ENCODE data around the gene ZFP57.

The ZFP57 gene

DNA sequence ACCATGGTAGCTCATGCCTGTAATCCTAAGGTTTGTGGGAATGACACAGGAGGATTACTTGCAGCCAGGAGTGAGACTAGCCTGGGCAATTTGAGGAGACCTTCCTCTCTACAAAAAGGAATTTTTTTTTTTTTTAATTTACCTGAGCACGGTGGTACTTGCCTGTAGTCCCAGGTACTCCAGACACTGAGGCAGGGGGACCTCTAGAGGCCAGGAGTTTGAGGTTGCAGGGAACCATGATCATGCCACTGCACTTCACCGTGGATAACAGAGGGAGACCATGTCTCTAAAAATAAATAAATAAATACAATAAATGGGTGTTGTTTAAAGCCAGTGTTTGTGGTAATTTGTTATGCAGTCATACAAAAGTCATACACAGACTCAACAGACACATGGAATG is 39.9 kb upstream of the ZFP57 start:
- TF ChIP-seq ZFP3 (CRISPR knock-in tag; IDR thresholded peaks at IDR 0.05) = no peak
- no peak for TF ChIP-seq OSR1 (CRISPR knock-in tag; IDR thresholded peaks at IDR 0.05)
- no peak for TF ChIP-seq TCF4 (CRISPR knock-in tag; IDR thresholded peaks at IDR 0.05; ENCODE audit: borderline replicate concordance)
- TF ChIP-seq, protein P1, sequence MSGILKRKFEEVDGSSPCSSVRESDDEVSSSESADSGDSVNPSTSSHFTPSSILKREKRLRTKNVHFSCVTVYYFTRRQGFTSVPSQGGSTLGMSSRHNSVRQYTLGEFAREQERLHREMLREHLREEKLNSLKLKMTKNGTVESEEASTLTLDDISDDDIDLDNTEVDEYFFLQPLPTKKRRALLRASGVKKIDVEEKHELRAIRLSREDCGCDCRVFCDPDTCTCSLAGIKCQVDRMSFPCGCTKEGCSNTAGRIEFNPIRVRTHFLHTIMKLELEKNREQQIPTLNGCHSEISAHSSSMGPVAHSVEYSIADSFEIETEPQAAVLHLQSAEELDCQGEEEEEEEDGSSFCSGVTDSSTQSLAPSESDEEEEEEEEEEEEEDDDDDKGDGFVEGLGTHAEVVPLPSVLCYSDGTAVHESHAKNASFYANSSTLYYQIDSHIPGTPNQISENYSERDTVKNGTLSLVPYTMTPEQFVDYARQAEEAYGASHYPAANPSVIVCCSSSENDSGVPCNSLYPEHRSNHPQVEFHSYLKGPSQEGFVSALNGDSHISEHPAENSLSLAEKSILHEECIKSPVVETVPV (CRISPR knock-in tag; IDR thresholded peaks at IDR 0.05) = no peak
- TF ChIP-seq CSDC2 (CRISPR knock-in tag; IDR thresholded peaks at IDR 0.05) = no peak
- no peak for TF ChIP-seq GLIS3 (CRISPR knock-in tag; IDR thresholded peaks at IDR 0.05)
- TF ChIP-seq ZNF8 (CRISPR knock-in tag; IDR thresholded peaks at IDR 0.05) = no peak
- no peak for TF ChIP-seq ARNTL (CRISPR knock-in tag; IDR thresholded peaks at IDR 0.05; ENCODE audit: borderline replicate concordance, low read depth)
- no peak for TF ChIP-seq ZNF70 (CRISPR knock-in tag; IDR thresholded peaks at IDR 0.05)
- TF ChIP-seq TSHZ2 (CRISPR knock-in tag; IDR thresholded peaks at IDR 0.05) = no peak
- TF ChIP-seq TOX (CRISPR knock-in tag; IDR thresholded peaks at IDR 0.05; ENCODE audit: borderline replicate concordance) = no peak
- TF ChIP-seq, protein P2, sequence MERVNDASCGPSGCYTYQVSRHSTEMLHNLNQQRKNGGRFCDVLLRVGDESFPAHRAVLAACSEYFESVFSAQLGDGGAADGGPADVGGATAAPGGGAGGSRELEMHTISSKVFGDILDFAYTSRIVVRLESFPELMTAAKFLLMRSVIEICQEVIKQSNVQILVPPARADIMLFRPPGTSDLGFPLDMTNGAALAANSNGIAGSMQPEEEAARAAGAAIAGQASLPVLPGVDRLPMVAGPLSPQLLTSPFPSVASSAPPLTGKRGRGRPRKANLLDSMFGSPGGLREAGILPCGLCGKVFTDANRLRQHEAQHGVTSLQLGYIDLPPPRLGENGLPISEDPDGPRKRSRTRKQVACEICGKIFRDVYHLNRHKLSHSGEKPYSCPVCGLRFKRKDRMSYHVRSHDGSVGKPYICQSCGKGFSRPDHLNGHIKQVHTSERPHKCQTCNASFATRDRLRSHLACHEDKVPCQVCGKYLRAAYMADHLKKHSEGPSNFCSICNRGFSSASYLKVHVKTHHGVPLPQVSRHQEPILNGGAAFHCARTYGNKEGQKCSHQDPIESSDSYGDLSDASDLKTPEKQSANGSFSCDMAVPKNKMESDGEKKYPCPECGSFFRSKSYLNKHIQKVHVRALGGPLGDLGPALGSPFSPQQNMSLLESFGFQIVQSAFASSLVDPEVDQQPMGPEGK (CRISPR knock-in tag; IDR thresholded peaks at IDR 0.05; ENCODE audit: borderline replicate concordance) = no peak
- no peak for TF ChIP-seq ZFP30 (CRISPR knock-in tag; IDR thresholded peaks at IDR 0.05)
- no peak for TF ChIP-seq PPARA (CRISPR knock-in tag; IDR thresholded peaks at IDR 0.05; ENCODE audit: borderline replicate concordance)
- no peak for ATAC-seq

DNA sequence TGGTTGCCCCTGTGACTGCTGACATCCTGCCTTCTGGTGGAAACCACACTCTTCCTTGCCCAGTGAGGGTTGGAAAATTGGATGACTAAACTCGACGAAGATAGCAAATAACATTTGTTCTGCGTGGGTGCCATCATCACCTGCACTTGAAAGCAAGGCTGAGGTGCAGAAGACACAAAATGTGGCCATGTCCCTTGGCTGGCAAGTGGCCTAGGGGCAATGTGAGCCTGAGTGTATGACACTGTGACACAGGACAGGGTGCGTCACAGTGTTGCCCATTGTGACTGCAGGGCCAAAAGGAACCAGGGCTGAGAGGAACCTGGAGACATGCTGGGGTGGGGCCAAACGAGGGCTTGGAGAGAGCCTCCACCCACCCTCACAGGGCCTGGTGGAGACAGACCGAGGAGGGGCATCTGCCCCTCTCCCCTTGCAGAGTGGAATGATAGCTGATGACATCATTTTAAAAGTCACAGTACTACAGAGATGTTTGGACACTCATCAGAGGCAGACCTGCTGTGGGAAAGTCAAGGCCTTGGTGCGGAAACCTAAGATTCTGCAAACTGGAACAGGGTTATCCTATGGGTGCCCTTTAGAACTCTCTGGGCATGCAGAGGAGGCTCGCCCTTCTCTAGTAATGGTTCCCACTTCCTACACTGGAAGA is 29.5 kb upstream of the ZFP57 start:
- ATAC-seq = no peak
- TF ChIP-seq ZFP3 (CRISPR knock-in tag; IDR thresholded peaks at IDR 0.05) (no peak), BACH2 (CRISPR knock-in tag; IDR thresholded peaks at IDR 0.05; ENCODE audit: borderline replicate concordance) (no peak), TOX (CRISPR knock-in tag; IDR thresholded peaks at IDR 0.05; ENCODE audit: borderline replicate concordance) (no peak), TSHZ2 (CRISPR knock-in tag; IDR thresholded peaks at IDR 0.05) (no peak), OSR1 (CRISPR knock-in tag; IDR thresholded peaks at IDR 0.05) (no peak), ISL1 (CRISPR knock-in tag; IDR thresholded peaks at IDR 0.05) (no peak), ESRRG (CRISPR knock-in tag; IDR thresholded peaks at IDR 0.05) (no peak), ZC3H10 (CRISPR knock-in tag; IDR thresholded peaks at IDR 0.05) (no peak), RARB (CRISPR knock-in tag; IDR thresholded peaks at IDR 0.05) (no peak), ZNF70 (CRISPR knock-in tag; IDR thresholded peaks at IDR 0.05) (no peak), ZFP30 (CRISPR knock-in tag; IDR thresholded peaks at IDR 0.05) (no peak), PPARA (CRISPR knock-in tag; IDR thresholded peaks at IDR 0.05; ENCODE audit: borderline replicate concordance) (no peak), SNAI2 (CRISPR knock-in tag; IDR thresholded peaks at IDR 0.05) (no peak)
- TF ChIP-seq, protein P2 (CRISPR knock-in tag; IDR thresholded peaks at IDR 0.05; ENCODE audit: borderline replicate concordance) = no peak
- TF ChIP-seq, protein P3, sequence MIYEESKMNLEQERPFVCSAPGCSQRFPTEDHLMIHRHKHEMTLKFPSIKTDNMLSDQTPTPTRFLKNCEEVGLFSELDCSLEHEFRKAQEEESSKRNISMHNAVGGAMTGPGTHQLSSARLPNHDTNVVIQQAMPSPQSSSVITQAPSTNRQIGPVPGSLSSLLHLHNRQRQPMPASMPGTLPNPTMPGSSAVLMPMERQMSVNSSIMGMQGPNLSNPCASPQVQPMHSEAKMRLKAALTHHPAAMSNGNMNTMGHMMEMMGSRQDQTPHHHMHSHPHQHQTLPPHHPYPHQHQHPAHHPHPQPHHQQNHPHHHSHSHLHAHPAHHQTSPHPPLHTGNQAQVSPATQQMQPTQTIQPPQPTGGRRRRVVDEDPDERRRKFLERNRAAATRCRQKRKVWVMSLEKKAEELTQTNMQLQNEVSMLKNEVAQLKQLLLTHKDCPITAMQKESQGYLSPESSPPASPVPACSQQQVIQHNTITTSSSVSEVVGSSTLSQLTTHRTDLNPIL (CRISPR knock-in tag; IDR thresholded peaks at IDR 0.05; ENCODE audit: low read depth) = no peak
- TF ChIP-seq, protein P4, sequence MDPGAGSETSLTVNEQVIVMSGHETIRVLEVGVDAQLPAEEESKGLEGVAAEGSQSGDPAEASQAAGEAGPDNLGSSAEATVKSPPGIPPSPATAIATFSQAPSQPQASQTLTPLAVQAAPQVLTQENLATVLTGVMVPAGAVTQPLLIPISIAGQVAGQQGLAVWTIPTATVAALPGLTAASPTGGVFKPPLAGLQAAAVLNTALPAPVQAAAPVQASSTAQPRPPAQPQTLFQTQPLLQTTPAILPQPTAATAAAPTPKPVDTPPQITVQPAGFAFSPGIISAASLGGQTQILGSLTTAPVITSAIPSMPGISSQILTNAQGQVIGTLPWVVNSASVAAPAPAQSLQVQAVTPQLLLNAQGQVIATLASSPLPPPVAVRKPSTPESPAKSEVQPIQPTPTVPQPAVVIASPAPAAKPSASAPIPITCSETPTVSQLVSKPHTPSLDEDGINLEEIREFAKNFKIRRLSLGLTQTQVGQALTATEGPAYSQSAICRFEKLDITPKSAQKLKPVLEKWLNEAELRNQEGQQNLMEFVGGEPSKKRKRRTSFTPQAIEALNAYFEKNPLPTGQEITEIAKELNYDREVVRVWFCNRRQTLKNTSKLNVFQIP (CRISPR knock-in tag; IDR thresholded peaks at IDR 0.05; ENCODE audit: borderline replicate concordance, low read depth) = no peak

Measured in SK-N-SH treated with all-trans-retinoic acid at 6 μM for 48 hours (cell line).